GM18517 (cell line): ENCODE results near the gene BTG2.

ENCODE experiments used
- ATAC-seq: cut with Tn5 transposase; IDR thresholded peaks from one replicate; pipeline ENCODE4 v1.9.1; 2021; ENCODE audit warnings: mild to moderate bottlenecking, moderate library complexity; ENCODE audit not compliant: unreplicated experiment

The BTG2 gene

DNA sequence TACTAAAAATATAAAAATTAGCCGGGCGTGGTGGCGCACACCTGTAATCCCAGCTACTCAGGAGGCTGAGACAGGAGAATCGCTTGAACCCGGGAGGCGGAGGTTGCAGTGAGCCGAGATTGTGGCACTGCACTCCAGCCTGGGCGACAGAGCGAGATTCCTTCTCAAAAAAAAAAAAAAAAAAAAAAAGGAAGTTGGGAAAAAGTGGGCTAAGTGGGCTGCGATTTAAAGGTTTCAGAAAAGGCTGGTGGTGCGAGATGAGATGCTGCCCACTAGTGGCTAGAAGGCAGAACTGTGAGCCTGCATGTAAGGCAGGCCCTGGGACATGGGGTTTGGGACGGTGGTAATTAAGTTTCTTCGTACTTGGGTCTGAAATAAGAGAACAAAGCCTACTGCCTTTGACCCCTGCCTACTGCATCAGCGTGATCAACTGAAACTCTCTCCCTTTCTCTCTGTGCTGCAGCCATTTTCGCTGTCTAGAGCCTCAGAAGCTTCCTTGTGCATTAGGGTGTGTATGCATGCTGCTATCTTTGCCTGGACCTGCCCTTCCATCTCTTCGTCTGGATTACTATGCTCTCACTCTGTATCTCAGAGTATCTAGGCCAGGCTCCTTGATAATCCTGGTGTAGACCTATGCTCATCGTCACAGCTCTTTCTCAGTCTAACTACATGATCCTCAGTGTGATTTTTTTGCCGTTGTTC lies 33.2 kb downstream of the BTG2 start:
- ATAC-seq: no peak

DNA sequence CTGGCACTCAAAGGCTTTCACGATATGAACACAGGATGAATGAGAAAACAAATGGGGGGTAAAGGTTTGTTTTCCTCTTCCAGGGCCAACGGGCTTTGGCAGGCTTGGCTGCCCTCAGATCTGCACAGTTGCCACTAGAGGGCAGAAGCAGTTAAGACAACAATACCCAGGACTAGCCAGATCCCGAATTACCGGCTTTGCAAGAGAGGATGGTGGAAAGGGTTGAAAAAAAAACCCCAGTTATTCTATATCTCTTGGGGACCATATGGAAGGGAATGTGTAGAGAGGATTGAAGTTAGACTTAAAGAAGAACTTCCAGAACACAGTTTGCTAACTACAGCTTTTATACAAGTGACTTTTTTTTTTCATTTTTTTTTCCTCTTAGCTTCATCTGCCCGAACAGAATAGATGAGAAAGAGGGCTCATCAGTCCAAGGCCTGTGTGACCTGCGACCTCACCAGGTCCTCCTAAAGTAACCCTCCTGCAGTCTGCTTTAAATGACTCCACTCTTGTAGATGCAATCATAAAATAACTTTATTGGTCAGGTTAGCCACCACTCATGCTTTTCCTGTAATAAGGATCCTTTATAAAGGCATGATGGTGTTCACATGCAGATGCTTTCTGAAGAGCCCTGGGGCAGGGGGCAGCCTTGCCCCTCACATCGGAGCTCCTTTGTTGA lies 34.9 kb downstream of the BTG2 start:
- ATAC-seq: no peak

DNA sequence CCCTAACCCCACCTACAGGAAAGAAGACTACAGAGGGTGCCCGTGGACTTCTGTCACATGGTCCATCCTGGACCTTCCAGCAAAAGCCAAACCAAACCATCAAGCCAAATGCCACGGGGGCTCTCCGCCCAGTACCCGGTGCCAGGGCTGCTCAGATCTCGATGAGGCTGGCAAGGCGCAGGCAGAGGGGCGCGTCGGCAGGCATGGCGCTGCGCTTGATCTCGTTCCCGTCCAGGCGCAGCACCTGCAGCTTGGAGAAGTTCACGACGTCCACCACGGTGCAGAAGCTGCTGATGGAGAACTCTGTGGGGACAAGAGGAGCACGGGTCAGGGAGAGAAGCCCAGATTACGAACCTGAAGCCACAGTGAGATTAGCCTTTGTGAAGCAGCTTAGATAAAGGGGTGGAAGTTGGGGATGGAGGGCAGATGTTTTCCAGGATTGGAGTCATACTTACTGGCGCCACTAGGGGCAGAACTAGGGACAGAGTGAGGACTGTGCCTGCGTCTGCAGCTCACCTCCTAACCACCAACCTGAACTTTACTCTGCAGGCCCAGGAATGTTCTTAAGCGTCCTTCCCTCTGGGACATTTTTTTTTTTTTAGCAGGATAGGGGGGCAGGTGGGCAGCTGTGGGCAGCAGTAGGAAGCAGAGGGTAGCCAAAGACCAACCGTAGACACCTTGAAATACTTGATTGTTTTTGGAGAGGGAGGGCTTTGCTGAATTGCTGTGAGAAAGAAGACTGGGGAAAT lies 37.0 kb downstream of the BTG2 start:
- no peak for ATAC-seq

DNA sequence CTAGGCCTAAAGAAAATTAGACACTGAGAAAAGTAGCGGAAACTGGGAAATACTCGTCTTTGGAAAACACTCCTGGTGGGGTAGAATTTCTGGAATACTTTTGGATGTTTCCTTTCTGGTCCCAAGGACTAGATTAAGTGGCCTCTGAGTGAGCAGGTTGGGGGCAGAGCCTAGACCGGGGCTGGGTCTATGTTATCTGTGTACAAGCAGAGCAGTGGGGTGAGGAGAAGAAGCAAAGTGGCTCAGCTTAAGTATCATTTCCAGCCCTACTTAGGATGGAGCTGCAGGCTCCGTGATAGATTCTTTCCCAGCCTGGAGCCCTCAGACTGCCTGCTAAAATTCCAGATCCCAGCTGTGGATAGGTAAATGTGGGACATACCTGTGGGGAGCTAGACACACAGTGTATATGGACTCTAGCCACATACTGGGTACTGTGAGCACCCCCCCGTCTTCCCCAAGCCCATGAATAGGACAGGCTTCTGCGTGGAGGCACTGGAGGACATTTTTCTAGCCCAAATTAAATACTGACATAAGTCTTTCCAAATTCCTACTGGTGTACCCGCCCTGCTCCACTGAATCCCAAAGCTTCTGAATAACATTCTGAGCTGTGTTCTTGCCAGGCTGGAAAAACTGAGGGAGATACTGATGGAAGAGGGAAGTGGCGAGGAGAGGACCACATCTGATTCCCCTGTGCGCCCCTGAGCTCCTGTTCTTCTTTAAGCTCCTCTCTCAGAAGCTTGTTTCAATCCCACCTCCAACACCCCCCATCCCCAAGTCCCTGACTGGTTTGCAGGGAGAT lies 38.8 kb downstream of the BTG2 start:
- ATAC-seq: no peak

DNA sequence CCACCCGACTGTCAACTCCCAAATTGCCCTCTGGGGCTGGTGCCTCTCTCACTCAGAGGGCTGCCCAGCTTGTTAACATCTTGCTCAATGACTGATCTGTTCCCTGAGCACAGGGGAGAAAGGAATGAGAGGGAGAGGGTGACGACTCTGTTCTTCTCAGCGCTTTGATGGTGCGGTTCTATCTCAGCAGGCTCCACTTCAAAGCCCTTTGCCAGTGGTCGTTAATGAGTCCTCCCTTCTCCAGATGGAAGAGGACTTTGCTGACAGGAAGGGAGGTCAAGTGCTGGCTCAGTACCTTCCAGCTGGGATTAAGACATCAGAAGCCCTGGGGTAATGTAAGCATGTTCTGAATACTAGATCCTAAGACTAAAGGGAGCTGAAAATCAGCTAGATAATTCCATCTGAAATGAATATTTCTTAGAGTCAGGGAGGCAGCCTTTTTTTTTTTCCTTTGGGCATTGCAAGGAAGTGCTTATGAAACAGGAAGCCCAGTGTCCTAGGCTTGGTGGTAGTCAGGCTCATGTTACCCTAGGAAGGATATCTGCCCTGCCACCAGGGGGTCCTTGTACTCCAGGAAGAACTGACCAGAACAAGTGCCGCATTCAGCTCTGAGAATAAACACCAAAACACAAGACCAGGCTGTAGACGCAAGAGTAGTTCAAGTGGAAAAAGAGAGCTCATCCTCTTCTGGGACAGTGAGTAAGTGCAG lies 40.9 kb downstream of the BTG2 start:
- no peak for ATAC-seq

DNA sequence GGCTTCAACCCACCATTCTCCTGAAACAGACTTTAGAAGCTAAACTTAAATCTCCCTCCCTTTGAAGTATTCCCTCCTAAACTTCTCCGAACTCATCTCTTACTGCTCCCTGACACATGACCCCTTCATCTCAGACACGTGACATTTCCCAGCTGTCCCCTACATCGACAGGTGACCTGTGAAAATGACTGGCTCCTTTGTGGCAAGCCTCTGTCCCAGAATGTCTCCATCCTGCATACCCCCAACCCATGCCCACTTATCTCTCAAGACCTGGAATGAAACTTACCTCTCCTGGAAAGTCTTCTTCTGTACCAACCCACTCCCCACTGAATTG lies 41.4 kb downstream of the BTG2 start:
- ATAC-seq: no peak

DNA sequence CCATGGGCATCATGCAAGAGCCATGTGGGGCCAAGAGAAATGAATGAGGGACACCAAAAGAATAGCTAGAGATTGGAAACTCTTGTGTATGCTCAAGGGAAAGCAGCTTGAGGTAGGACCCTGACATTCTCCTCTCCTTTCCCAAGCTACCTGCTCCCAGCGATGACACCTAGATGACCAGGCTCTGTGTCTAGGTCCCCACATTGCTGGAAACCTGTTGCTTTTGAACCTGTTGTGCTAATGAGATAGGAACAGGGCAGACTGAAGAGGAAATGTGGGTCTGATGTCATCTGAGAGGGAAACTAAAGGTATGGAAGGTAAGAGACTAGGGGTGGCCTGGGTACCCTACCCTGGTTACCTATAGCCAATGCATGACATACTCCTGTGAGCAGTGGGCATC lies 43.8 kb downstream of the BTG2 start:
- ATAC-seq: no peak

DNA sequence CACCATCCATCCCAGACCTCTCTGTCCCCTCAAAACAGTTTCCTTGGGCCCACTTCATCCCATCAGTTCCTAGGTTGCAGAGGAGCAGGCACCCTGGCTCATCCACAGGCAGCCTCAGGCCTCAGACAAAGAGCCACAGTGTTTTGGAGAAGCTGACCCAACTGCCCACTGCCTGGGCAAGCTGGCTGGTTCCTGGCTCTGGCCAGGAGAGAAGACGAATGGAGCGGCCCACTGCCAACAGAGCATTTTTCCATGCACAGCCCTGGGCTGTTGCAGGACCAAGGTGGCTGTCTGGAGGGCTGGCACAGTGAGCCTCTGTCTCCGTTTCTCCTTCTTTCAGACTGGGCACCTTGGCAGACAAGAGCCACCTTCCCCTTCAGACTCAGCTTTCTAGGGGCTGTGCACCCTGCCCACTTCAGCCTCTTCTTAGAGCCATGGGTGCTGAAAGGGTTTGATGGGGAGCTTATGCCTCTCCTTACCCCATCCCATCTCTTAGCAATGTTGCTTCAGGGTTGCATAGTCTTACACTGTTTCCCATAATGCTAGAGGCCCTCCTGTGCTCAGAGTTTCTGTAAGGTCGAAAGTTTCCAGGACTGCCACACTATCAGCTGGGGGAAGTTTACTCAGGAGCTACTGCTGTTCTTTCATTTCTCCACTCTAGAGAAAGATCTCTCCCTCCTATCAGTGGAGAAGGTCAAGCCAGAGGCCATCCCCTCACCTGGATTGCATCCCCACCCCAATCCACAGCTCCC lies 44.6 kb downstream of the BTG2 start:
- no peak for ATAC-seq

DNA sequence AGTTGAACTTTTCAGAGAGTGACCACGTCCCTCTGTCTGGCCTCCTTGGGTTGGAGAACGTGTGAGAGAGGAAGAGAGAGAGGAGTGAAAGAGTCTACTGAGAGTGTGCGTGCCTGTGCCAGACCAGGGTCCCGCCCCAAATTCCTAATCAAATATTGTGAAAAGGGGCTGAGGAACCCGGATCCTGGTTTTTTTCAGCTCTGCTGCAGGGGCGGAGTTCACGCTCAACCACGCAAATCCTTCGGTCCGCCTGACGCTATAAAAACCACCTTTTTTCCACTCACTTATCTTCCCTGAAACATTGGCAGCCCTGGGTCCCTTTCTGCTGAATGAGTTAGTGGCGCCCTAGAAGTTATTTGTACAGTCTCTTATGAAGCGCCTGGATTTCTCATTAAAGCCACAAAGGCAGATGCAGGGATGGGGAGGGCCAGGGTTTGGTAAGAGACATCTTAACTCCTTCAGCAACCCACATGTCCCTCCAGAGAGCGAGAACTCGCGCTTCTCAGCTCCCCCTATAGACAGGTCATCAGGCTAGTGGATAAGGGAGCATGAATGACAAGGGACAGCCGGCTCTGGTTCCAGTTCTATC lies 45.8 kb downstream of the BTG2 start, which contains the start of gene FMOD:
Gene FMOD, minus strand, starts transcription at position 86 of the 589 bp plus-strand sequence. CDS start 2,852 bp downstream, outside the sequence.
- ATAC-seq: no peak

DNA sequence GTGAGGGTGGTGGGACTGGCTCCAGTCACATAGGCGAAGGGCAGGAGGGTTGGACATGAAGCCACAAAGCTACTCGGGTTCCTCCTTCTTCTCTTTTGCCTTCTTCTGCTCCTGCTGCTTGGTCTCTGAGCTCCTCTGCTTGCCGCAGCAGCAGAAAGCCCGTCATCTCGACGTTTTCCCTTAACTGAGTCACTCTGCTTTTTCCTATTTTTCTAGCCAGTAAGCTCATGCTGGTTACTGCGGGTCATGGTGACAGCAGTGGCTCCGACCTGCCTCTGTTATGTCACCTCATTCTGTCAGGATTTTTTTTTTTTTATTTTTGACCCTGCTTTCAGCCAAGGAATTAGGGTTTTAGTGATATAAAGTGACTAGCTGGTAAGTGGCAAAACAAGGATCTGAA lies 48.2 kb downstream of the BTG2 start:
- no peak for ATAC-seq

DNA sequence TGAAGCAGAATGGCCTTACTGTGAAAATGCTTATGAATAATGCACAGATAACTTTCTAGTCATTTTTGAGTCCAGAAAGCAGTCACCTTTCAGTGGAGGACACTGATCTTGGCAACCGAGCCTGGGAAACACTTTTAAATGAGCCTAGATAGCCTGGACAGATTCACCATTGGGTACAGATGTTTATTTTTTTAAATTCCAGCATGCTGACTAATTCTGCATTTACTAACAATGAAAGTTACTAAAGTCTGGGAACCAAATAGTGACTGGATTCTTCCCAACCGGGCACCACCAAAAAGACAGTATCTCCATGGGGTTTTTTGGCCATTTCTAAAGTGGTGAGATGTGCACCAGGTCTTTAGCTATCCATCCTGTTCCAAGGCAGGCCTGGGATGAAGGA lies 48.9 kb downstream of the BTG2 start:
- ATAC-seq: no peak

DNA sequence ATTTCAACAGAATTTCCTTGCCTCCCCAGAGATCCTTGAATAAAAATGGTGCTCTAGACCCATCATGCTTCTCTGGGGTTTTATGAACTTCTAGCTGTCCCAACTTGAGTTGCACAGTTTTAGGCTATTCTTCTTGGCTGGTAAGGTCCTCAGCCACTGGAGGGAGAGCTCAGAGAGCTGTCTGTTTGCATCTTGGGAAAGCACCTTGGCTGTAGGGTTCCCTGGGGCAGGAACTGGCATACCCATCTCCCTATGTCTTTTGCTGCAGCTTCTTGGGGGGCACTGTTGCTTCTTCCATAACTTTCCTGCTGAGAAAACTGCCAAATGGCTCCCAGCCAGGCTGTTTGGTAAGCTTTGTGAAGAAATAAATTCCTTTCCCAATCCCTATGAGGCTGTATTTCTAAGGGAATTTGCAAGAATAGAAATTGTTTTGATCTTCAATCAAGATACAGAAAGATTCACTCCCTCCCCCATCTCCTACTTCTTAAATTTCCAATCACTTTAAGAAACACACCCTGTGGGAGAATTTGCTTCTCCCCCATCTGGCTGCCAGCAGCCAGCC lies 53.8 kb downstream of the BTG2 start:
- ATAC-seq: no peak
